K562 (cell line): Measurements from ENCODE around the gene SLC17A9. TPM values are rescaled to one million over a fixed set of nuclear protein-coding genes. Genes with fewer than 3 reads are reported as not detected.

Experiments
- CC2D1A ChIP-seq: fragments of 450-650 bp; IDR thresholded peaks from 2 replicates; pipeline ENCODE4 v1.6.1; 2017; ENCODE audit warnings: mild to moderate bottlenecking
- GTF2A2 ChIP-seq: IDR thresholded peaks from 2 replicates; pipeline ENCODE4 v1.6.1; 2016; ENCODE audit warnings: mild to moderate bottlenecking, missing genetic modification characterization, missing compliant biosample characterization
- GTF2E2 ChIP-seq: fragments of 200-800 bp; sonication (Bioruptor generic); IDR thresholded peaks from 2 replicates; pipeline ENCODE4 v1.6.1; 2016; ENCODE audit warnings: missing genetic modification characterization, missing compliant biosample characterization
- JUND ChIP-seq, 2 experiments: IDR thresholded peaks; 2 replicates in 1 of 2; 3 replicates in 1 of 2; pipeline ENCODE4 v1.6.1; 2011; ENCODE audit warnings: borderline replicate concordance in 2 of 2, low read depth in 2 of 2, low read length in 2 of 2, improper control_type of control experiment in 1 of 2, missing biosample characterization in 1 of 2, missing genetic modification characterization in 1 of 2, missing genetic modification reagents in 1 of 2
- NFIX ChIP-seq: fragments of 250-450 bp; sonication (Bioruptor Pico); IDR thresholded peaks from 2 replicates; pipeline ENCODE4 v1.4.0; 2020; ENCODE audit warnings: low read depth, mild to moderate bottlenecking, moderate library complexity
- NFXL1 ChIP-seq: fragments of 450-650 bp; formaldehyde crosslinking; IDR thresholded peaks from 2 replicates; pipeline ENCODE4 v1.4.0; 2021; ENCODE audit warnings: mild to moderate bottlenecking
- NR3C1 ChIP-seq: sonication (generic); formaldehyde crosslinking; IDR thresholded peaks from 2 replicates; pipeline ENCODE4 v1.8.1; 2022; ENCODE audit warnings: missing genetic modification reagents
- NRF1 ChIP-seq, 2 experiments: fragments of 450-650 bp; IDR thresholded peaks in 1 of 2; conservative IDR thresholded peaks in 1 of 2; 2 replicates each; pipeline ENCODE4 v1.6.1; 2014; ENCODE audit warnings: mild to moderate bottlenecking in 2 of 2
- PHF8 ChIP-seq: fragments of 200-600 bp; sonication (generic); IDR thresholded peaks from 2 replicates; pipeline ENCODE4 v1.6.1; 2012; ENCODE audit warnings: mixed run types, mild to moderate bottlenecking, inconsistent platforms, low read length, moderate library complexity, borderline replicate concordance
- SMAD1 ChIP-seq: fragments of 150-350 bp; IDR thresholded peaks from 2 replicates; pipeline ENCODE4 v1.6.1; 2014; ENCODE audit warnings: low read length, low read depth; ENCODE audit not compliant: partially characterized antibody
- TCF7L2 ChIP-seq: fragments of 150-350 bp; IDR thresholded peaks from 2 replicates; pipeline ENCODE4 v1.6.1; 2016; ENCODE audit warnings: low read depth, mild to moderate bottlenecking, low read length, moderate library complexity
- ZFP30 ChIP-seq: fragments of 250-450 bp; sonication (Bioruptor Pico); IDR thresholded peaks from 2 replicates; pipeline ENCODE4 v1.8.0; 2022; ENCODE audit warnings: moderate library complexity, mild to moderate bottlenecking, inconsistent platforms, borderline replicate concordance
- ZFPM2 ChIP-seq: fragments of 250-450 bp; sonication (Bioruptor Pico); IDR thresholded peaks from 2 replicates; pipeline ENCODE4 v1.5.1; 2022; ENCODE audit warnings: mild to moderate bottlenecking
- ZNF239 ChIP-seq: fragments of 250-450 bp; sonication (Bioruptor Pico); IDR thresholded peaks from 2 replicates; pipeline ENCODE4 v1.4.0; 2020; ENCODE audit warnings: mild to moderate bottlenecking
- ZNF583 ChIP-seq: fragments of 250-450 bp; sonication (Bioruptor Pico); IDR thresholded peaks from 2 replicates; pipeline ENCODE4 v1.4.0; 2020
- polyA plus RNA-seq, 8 experiments: library from polyadenylated mRNA; depleted of rRNA in 4 of 8; stranded (reverse) in 5 of 8; unstranded in 3 of 8; fragments of >200 nt; fragmentation: Nextera tagmentation in 2 of 8; fragmentation: Illumina TruSeq in 1 of 8; extraction: Ambion mirVana in 2 of 8; extraction: Trizol in 1 of 8; gene quantifications; 2 replicates each; pipeline versions ENCODE4 v1.2.1 to v1.2.3, GENCODE V29; 2011 to 2014; ENCODE audit warnings: inconsistent platforms in 1 of 8, missing spikeins in 1 of 8
- total RNA-seq, 7 experiments: library from RNA; depleted of rRNA in 6 of 7; stranded (reverse); fragments of >200 nt in 6 of 7; fragmentation: Illumina TruSeq in 2 of 7; extraction: Trizol in 2 of 7; gene quantifications; 2 replicates each; pipeline versions ENCODE4 v1.2.1 to v1.2.3, GENCODE V29; 2011 to 2021; ENCODE audit warnings: low replicate concordance in 1 of 7
- TF ChIP-seq, protein P1 (sequence below), 3 experiments: IDR thresholded peaks in 2 of 3; conservative IDR thresholded peaks in 1 of 3; 2 replicates each; pipeline ENCODE4 v1.5.1; 2011 to 2012; ENCODE audit warnings: low read length in 3 of 3, mild to moderate bottlenecking in 3 of 3, control low read depth in 2 of 3, improper control_type of control experiment in 1 of 3, inconsistent platforms in 1 of 3, low read depth in 1 of 3, mixed read lengths in 1 of 3, moderate library complexity in 1 of 3; ENCODE audit not compliant: insufficient read depth in 2 of 3
- TF ChIP-seq, protein P2 (sequence below): sonication (generic); formaldehyde crosslinking; IDR thresholded peaks from 2 replicates; pipeline ENCODE4 v1.8.1; 2023; ENCODE audit warnings: mild to moderate bottlenecking, missing genetic modification reagents
- TF ChIP-seq, protein P3 (sequence below): fragments of 200-800 bp; sonication (Bioruptor generic); IDR thresholded peaks from 2 replicates; pipeline ENCODE4 v1.6.1; 2016; ENCODE audit warnings: missing genetic modification characterization, missing compliant biosample characterization

The SLC17A9 gene
- total and polyA plus RNA-seq, 9 of the 15 experiments (the other 6 are each of a cell fraction or from before 2014, with no cell fraction given) = 0.04 to 0.31 TPM; not detected in 7

DNA sequence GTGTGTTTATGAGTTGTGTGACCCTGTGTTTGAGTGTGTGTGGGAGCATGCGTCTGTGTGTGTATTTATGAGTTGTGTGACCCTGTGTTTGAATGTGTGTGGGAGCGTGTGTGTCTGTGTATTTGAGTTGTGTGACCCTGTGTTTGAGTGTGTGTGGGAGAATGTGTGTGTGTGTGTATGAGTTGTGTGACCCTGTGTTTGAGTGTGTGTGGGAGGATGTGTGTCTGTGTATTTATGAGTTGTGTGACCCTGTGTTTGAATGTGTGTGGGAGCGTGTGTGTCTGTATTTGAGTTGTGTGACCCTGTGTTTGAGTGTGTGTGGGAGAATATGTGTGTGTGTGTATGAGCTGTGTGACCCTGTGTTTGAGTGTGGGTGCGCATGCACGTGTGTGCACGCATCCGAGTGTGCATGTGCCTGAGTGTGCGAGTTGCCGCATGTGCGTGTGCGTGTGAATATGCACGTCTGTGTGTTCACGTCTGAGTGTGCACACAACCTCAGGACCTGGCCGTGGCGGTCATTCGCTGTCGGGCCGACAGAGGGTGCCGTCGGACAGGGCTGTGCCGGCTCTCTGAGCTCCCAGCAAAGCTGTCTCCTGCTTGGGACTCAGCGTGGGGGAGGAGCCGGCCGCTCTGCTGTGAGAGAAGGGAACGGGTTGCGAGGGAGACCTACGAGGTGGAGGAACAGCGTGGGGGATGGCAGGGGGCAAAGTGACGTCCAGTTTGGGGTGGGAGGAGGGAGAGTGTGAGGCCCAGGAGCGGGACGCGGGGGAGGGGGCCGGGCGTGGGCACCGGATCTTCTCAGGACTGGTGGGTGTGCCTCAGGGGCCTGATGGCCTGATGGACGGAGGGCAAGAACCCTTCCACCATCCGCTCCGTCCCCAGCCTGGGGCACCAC lies 19.7 kb downstream of the SLC17A9 start (continued):
- TF ChIP-seq, protein P1, sequence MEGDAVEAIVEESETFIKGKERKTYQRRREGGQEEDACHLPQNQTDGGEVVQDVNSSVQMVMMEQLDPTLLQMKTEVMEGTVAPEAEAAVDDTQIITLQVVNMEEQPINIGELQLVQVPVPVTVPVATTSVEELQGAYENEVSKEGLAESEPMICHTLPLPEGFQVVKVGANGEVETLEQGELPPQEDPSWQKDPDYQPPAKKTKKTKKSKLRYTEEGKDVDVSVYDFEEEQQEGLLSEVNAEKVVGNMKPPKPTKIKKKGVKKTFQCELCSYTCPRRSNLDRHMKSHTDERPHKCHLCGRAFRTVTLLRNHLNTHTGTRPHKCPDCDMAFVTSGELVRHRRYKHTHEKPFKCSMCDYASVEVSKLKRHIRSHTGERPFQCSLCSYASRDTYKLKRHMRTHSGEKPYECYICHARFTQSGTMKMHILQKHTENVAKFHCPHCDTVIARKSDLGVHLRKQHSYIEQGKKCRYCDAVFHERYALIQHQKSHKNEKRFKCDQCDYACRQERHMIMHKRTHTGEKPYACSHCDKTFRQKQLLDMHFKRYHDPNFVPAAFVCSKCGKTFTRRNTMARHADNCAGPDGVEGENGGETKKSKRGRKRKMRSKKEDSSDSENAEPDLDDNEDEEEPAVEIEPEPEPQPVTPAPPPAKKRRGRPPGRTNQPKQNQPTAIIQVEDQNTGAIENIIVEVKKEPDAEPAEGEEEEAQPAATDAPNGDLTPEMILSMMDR (IDR thresholded peaks at IDR 0.05 in 2 of 3, conservative IDR thresholded peaks at IDR 0.05 in 1 of 3; ENCODE audit: insufficient read depth in 2 of 3, low read depth in 1 of 3, low read length in 3 of 3) = peak; percentile 93 to 95 (median 94)
- TF ChIP-seq JUND (IDR thresholded peaks at IDR 0.05; ENCODE audit: borderline replicate concordance, low read depth, low read length) = peak; percentile 57; the same call in 1 of the 2 replicates
- no peak; the same call in 2 of the 3 replicates for TF ChIP-seq JUND (tag; IDR thresholded peaks at IDR 0.05; ENCODE audit: borderline replicate concordance, low read depth, low read length)
- TF ChIP-seq GTF2A2 (tag) = no peak
- TF ChIP-seq, protein P2, sequence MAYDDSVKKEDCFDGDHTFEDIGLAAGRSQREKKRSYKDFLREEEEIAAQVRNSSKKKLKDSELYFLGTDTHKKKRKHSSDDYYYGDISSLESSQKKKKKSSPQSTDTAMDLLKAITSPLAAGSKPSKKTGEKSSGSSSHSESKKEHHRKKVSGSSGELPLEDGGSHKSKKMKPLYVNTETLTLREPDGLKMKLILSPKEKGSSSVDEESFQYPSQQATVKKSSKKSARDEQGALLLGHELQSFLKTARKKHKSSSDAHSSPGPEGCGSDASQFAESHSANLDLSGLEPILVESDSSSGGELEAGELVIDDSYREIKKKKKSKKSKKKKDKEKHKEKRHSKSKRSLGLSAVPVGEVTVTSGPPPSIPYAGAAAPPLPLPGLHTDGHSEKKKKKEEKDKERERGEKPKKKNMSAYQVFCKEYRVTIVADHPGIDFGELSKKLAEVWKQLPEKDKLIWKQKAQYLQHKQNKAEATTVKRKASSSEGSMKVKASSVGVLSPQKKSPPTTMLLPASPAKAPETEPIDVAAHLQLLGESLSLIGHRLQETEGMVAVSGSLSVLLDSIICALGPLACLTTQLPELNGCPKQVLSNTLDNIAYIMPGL (CRISPR knock-in tag) = no peak
- TF ChIP-seq ZNF583 = no peak
- TF ChIP-seq NRF1 (conservative IDR thresholded peaks at IDR 0.05 in 1 of 2, IDR thresholded peaks at IDR 0.05 in 1 of 2) = 0 out of 4 replicates have a peak, but pooled peaks of 1 of the 2 experiments have one; percentile 29
- no peak for TF ChIP-seq PHF8
- no peak for TF ChIP-seq ZNF239 (CRISPR knock-in tag)
- TF ChIP-seq CC2D1A = peak; percentile 62; the same call in 1 of the 2 replicates
- TF ChIP-seq ZFPM2 (CRISPR knock-in tag) = no peak
- no peak for TF ChIP-seq NFIX (CRISPR knock-in tag)
- no peak for TF ChIP-seq SMAD1
- no peak for TF ChIP-seq NFXL1 (CRISPR knock-in tag)
- no peak for TF ChIP-seq NR3C1 (CRISPR knock-in tag)
- no peak for TF ChIP-seq TCF7L2
- no peak for TF ChIP-seq GTF2E2 (tag)
- TF ChIP-seq, protein P3, sequence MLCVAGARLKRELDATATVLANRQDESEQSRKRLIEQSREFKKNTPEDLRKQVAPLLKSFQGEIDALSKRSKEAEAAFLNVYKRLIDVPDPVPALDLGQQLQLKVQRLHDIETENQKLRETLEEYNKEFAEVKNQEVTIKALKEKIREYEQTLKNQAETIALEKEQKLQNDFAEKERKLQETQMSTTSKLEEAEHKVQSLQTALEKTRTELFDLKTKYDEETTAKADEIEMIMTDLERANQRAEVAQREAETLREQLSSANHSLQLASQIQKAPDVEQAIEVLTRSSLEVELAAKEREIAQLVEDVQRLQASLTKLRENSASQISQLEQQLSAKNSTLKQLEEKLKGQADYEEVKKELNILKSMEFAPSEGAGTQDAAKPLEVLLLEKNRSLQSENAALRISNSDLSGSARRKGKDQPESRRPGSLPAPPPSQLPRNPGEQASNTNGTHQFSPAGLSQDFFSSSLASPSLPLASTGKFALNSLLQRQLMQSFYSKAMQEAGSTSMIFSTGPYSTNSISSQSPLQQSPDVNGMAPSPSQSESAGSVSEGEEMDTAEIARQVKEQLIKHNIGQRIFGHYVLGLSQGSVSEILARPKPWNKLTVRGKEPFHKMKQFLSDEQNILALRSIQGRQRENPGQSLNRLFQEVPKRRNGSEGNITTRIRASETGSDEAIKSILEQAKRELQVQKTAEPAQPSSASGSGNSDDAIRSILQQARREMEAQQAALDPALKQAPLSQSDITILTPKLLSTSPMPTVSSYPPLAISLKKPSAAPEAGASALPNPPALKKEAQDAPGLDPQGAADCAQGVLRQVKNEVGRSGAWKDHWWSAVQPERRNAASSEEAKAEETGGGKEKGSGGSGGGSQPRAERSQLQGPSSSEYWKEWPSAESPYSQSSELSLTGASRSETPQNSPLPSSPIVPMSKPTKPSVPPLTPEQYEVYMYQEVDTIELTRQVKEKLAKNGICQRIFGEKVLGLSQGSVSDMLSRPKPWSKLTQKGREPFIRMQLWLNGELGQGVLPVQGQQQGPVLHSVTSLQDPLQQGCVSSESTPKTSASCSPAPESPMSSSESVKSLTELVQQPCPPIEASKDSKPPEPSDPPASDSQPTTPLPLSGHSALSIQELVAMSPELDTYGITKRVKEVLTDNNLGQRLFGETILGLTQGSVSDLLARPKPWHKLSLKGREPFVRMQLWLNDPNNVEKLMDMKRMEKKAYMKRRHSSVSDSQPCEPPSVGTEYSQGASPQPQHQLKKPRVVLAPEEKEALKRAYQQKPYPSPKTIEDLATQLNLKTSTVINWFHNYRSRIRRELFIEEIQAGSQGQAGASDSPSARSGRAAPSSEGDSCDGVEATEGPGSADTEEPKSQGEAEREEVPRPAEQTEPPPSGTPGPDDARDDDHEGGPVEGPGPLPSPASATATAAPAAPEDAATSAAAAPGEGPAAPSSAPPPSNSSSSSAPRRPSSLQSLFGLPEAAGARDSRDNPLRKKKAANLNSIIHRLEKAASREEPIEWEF (CRISPR knock-in tag) = no peak
- no peak for TF ChIP-seq ZFP30 (CRISPR knock-in tag)
